Neural cell (in vitro differentiated cells): ENCODE measurements around the gene PRDM4. TPM values are rescaled to one million over a fixed set of nuclear protein-coding genes. Genes with fewer than 3 reads are reported as not detected.

Experiments
- H2AFZ ChIP-seq: fragments of 200-600, 300-800 bp; sonication (generic), shearing (Covaris generic); 2 replicates; pipeline ENCODE4 v1.6.0; 2014; ENCODE audit warnings: low read depth, mild to moderate bottlenecking, antibody characterized with exemption, low read length, moderate library complexity
- H3F3A ChIP-seq: fragments of 200-600 bp; shearing (Covaris generic); 2 replicates; pipeline ENCODE4 v1.6.1; 2016; ENCODE audit warnings: mild to moderate bottlenecking, moderate library complexity, mixed read lengths, antibody characterized with exemption, low read length; ENCODE audit not compliant: insufficient read depth, poor library complexity, severe bottlenecking
- H3K27ac ChIP-seq: fragments of 200-600, 300-800 bp; sonication (generic), shearing (Covaris generic); 2 replicates; pipeline ENCODE4 v1.5.1; 2014; ENCODE audit warnings: mild to moderate bottlenecking, low read length, moderate library complexity
- H3K27me3 ChIP-seq: fragments of 300-800, 200-600 bp; sonication (generic), shearing (Covaris generic); 2 replicates; pipeline ENCODE4 v1.6.0; 2014; ENCODE audit warnings: mild to moderate bottlenecking, low read depth, low read length, moderate library complexity; ENCODE audit not compliant: insufficient read depth
- H3K36me3 ChIP-seq: fragments of 300-800, 200-600 bp; sonication (generic), shearing (Covaris generic); 2 replicates; pipeline ENCODE4 v1.5.1; 2014; ENCODE audit warnings: mild to moderate bottlenecking, antibody characterized with exemption, low read length, moderate library complexity; ENCODE audit not compliant: insufficient read depth
- H3K4me2 ChIP-seq: fragments of 300-800, 200-600 bp; sonication (generic), shearing (Covaris generic); 2 replicates; pipeline ENCODE4 v1.6.0; 2014; ENCODE audit warnings: mild to moderate bottlenecking, low read length
- H3K4me3 ChIP-seq: fragments of 300-800, 200-600 bp; sonication (generic), shearing (Covaris generic); 2 replicates; pipeline ENCODE4 v1.5.1; 2014; ENCODE audit warnings: mild to moderate bottlenecking, low read length, moderate library complexity
- H3K79me2 ChIP-seq: fragments of 200-600 bp; shearing (Covaris generic); replicated peaks from 2 replicates; pipeline ENCODE4 v1.6.0; 2014; ENCODE audit warnings: mild to moderate bottlenecking, low read length, moderate library complexity; ENCODE audit not compliant: insufficient read depth
- H3K9ac ChIP-seq: fragments of 300-800, 200-600 bp; sonication (generic), shearing (Covaris generic); 2 replicates; pipeline ENCODE4 v1.6.1; 2016; ENCODE audit warnings: mild to moderate bottlenecking, low read length, mixed read lengths
- H3K9me2 ChIP-seq: fragments of 200-600 bp; shearing (Covaris generic); 2 replicates; pipeline ENCODE4 v1.6.1; 2016; ENCODE audit warnings: mild to moderate bottlenecking, low read length, mixed read lengths; ENCODE audit not compliant: insufficient read depth
- H3K9me3 ChIP-seq: fragments of 200-600, 300-800 bp; sonication (generic), shearing (Covaris generic); 2 replicates; pipeline ENCODE4 v1.6.1; 2016; ENCODE audit warnings: mild to moderate bottlenecking, mixed run types, low read length, moderate library complexity, mixed read lengths
- H4K20me1 ChIP-seq: fragments of 200-600 bp; shearing (Covaris generic); 2 replicates; pipeline ENCODE4 v1.6.1; 2016; ENCODE audit warnings: mild to moderate bottlenecking, mixed run types; ENCODE audit not compliant: insufficient read depth
- EP300 ChIP-seq: fragments of 450-650 bp; conservative IDR thresholded peaks from 2 replicates; pipeline ENCODE4 v1.6.1; 2014; ENCODE audit warnings: antibody characterized with exemption, mild to moderate bottlenecking, moderate library complexity; ENCODE audit not compliant: poor library complexity, severe bottlenecking
- EZH2 ChIP-seq: fragments of 200-600, 300-800 bp; shearing (Covaris generic), sonication (generic); IDR thresholded peaks from 2 replicates; pipeline ENCODE4 v1.6.1; 2014; ENCODE audit warnings: antibody characterized with exemption, low read length, borderline replicate concordance, mild to moderate bottlenecking; ENCODE audit not compliant: insufficient read depth, poor library complexity, severe bottlenecking
- MXI1 ChIP-seq: fragments of 450-650 bp; conservative IDR thresholded peaks from 2 replicates; pipeline ENCODE4 v1.6.1; 2014; ENCODE audit warnings: antibody characterized with exemption, mild to moderate bottlenecking; ENCODE audit not compliant: poor library complexity, severe bottlenecking
- POLR2AphosphoS5 ChIP-seq: IDR thresholded peaks from 2 replicates; pipeline ENCODE4 v1.6.1; 2012
- RAD21 ChIP-seq: fragments of 450-650 bp; conservative IDR thresholded peaks from 2 replicates; pipeline ENCODE4 v1.6.1; 2014; ENCODE audit warnings: antibody characterized with exemption, mild to moderate bottlenecking, moderate library complexity
- SMC3 ChIP-seq: fragments of 450-650 bp; conservative IDR thresholded peaks from 2 replicates; pipeline ENCODE4 v1.6.1; 2014; ENCODE audit warnings: antibody characterized with exemption, mild to moderate bottlenecking, moderate library complexity; ENCODE audit not compliant: poor library complexity
- TAF1 ChIP-seq: IDR thresholded peaks from 2 replicates; pipeline ENCODE4 v1.6.1; 2012; ENCODE audit warnings: low read depth
- polyA plus RNA-seq: library from polyadenylated mRNA; depleted of rRNA; stranded (reverse); fragments of >200 nt; gene quantifications from 2 replicates; pipeline ENCODE4 v1.2.3, GENCODE V29; 2014
- TF ChIP-seq, protein P1 (sequence below): fragments of 450-650 bp; IDR thresholded peaks from 2 replicates; pipeline ENCODE4 v1.5.1; 2014; ENCODE audit warnings: antibody characterized with exemption, mild to moderate bottlenecking, moderate library complexity; ENCODE audit not compliant: poor library complexity, severe bottlenecking
- TF ChIP-seq, protein P2 (sequence below): IDR thresholded peaks from 2 replicates; pipeline ENCODE4 v1.6.1; 2012; ENCODE audit warnings: borderline replicate concordance

PRDM4 gene
- polyA plus RNA-seq, 1 donor from 2014 or later = 46.0 TPM

DNA sequence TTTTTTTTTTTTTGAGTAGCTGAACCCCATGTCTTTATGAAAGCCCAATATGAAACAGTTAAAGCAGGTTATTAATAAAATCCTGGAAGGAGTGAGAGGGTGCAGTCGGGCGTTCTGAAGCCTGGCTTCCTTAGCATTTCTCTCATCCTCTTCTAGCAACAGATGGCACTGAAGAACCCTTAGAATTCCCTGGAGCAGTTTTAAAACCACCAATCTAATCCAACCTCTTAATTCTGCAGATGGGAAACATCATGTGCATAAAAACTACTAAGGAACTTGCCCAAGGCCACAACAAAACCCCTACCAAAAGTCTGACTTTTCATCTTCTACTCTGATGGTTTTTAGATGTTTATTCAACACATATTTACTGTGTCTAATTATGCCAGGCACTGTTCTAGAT is 25.2 kb downstream of the PRDM4 start:
- Histone ChIP-seq H3K36me3 (peaks cover 17% of the 10 kb centered on the region), H3K27ac (no peak overlapping the region), H3K27me3 (no peaks in the 10 kb centered on the region), H2AFZ (no peak overlapping the region), H4K20me1 (no peaks in the 10 kb centered on the region), H3K9ac (no peak overlapping the region), H3K9me2 (no peaks in the 10 kb centered on the region), H3K79me2 (no peaks in the 10 kb centered on the region), H3K9me3 (no peaks in the 10 kb centered on the region), H3K4me2 (no peak overlapping the region), H3K4me3 (no peak overlapping the region), H3F3A (no peaks in the 10 kb centered on the region)
- TF ChIP-seq, protein P1, sequence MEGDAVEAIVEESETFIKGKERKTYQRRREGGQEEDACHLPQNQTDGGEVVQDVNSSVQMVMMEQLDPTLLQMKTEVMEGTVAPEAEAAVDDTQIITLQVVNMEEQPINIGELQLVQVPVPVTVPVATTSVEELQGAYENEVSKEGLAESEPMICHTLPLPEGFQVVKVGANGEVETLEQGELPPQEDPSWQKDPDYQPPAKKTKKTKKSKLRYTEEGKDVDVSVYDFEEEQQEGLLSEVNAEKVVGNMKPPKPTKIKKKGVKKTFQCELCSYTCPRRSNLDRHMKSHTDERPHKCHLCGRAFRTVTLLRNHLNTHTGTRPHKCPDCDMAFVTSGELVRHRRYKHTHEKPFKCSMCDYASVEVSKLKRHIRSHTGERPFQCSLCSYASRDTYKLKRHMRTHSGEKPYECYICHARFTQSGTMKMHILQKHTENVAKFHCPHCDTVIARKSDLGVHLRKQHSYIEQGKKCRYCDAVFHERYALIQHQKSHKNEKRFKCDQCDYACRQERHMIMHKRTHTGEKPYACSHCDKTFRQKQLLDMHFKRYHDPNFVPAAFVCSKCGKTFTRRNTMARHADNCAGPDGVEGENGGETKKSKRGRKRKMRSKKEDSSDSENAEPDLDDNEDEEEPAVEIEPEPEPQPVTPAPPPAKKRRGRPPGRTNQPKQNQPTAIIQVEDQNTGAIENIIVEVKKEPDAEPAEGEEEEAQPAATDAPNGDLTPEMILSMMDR = no peak
- TF ChIP-seq MXI1 (no peak), SMC3 (no peak), EP300 (no peak), EZH2 (no peak), RAD21 (no peak), TAF1 (no peak), POLR2AphosphoS5 (no peak)
- TF ChIP-seq, protein P2, sequence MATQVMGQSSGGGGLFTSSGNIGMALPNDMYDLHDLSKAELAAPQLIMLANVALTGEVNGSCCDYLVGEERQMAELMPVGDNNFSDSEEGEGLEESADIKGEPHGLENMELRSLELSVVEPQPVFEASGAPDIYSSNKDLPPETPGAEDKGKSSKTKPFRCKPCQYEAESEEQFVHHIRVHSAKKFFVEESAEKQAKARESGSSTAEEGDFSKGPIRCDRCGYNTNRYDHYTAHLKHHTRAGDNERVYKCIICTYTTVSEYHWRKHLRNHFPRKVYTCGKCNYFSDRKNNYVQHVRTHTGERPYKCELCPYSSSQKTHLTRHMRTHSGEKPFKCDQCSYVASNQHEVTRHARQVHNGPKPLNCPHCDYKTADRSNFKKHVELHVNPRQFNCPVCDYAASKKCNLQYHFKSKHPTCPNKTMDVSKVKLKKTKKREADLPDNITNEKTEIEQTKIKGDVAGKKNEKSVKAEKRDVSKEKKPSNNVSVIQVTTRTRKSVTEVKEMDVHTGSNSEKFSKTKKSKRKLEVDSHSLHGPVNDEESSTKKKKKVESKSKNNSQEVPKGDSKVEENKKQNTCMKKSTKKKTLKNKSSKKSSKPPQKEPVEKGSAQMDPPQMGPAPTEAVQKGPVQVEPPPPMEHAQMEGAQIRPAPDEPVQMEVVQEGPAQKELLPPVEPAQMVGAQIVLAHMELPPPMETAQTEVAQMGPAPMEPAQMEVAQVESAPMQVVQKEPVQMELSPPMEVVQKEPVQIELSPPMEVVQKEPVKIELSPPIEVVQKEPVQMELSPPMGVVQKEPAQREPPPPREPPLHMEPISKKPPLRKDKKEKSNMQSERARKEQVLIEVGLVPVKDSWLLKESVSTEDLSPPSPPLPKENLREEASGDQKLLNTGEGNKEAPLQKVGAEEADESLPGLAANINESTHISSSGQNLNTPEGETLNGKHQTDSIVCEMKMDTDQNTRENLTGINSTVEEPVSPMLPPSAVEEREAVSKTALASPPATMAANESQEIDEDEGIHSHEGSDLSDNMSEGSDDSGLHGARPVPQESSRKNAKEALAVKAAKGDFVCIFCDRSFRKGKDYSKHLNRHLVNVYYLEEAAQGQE = no peak

DNA sequence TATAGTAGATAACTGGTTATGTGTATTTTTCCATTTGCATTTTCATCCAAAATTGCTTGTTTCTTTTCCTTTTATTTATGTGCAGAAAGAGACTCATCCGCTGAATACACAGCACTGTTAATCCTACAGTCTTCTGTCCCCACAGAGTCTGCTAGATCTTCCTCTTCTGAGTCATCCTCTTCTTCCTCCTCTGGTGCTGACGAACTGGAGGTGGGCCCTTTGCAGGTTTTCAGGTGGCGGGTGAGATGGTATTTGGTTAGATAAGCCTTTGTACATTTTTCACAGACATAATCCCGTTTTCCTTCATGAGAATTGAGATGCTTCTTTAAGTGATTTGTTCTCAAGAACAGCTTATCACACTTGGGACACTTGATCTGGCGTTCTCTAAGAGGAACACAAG is 26.8 kb downstream of the PRDM4 start:
- peaks cover 13% of the 10 kb centered on the region for H3K36me3 ChIP-seq
- TF ChIP-seq MXI1 (no peak), EZH2 (no peak), POLR2AphosphoS5 (no peak), TAF1 (no peak), EP300 (no peak), RAD21 (no peak), SMC3 (no peak)
- TF ChIP-seq, protein P2 = no peak
- TF ChIP-seq, protein P1 = no peak
- H3K27me3 ChIP-seq = no peaks in the 10 kb centered on the region

More for the DNA sequence above, 26.8 kb downstream of the PRDM4 start:
- no peaks in the 10 kb centered on the region for H4K20me1 ChIP-seq
- H3K27ac ChIP-seq = no peak overlapping the region
- no peak overlapping the region for H3K4me3 ChIP-seq
- H3K9ac ChIP-seq = no peak overlapping the region
- H3K9me3 ChIP-seq = no peaks in the 10 kb centered on the region
- no peaks in the 10 kb centered on the region for H3F3A ChIP-seq
- H3K79me2 ChIP-seq = no peaks in the 10 kb centered on the region
- no peaks in the 10 kb centered on the region for H3K9me2 ChIP-seq
- H2AFZ ChIP-seq = no peak overlapping the region
- H3K4me2 ChIP-seq = no peak overlapping the region
